GM21526 (cell line): ENCODE results near the gene HS3ST6.
A peak's percentile ranks its signal among the peaks of the same experiment; 100 is the strongest.
"Not testable (repeated sequence)": the region's sequence is repeated elsewhere in the genome, so short reads cannot be mapped to it uniquely, and the experiment has no call there.

ENCODE experiments used
- ATAC-seq: cut with Tn5 transposase; IDR thresholded peaks from one replicate; pipeline ENCODE4 v1.9.1; 2021; ENCODE audit warnings: moderate library complexity; ENCODE audit not compliant: unreplicated experiment, low FRiP score

Gene HS3ST6

GRCh38 chr16:1947369-1947670 lies 29.1 kb upstream of the HS3ST6 start:
- no peak for ATAC-seq

- no peak for ATAC-seq
Measured at GRCh38 chr16:1946495-1947368, 28.5 kb upstream of the HS3ST6 start.

- ATAC-seq, result no peak
Measured at GRCh38 chr16:1945559-1946391, 27.6 kb upstream of the HS3ST6 start.

- no peak for ATAC-seq
Measured at GRCh38 chr16:1944612-1945199, 26.5 kb upstream of the HS3ST6 start.

GRCh38 chr16:1942810-1943726 lies 24.9 kb upstream of the HS3ST6 start, which contains the start of gene MSRB1:
Gene MSRB1 (minus strand): TSS chr16:1943199. CDS start chr16:1943156, 43 bp downstream.
- ATAC-seq, result peak; percentile 88

- no peak for ATAC-seq
Measured at GRCh38 chr16:1942047-1942809, 24.0 kb upstream of the HS3ST6 start.

GRCh38 chr16:1941162-1942046 lies 23.2 kb upstream of the HS3ST6 start:
- no peak for ATAC-seq

GRCh38 chr16:1940273-1941161 lies 22.3 kb upstream of the HS3ST6 start:
- no peak for ATAC-seq

GRCh38 chr16:1939833-1940232 lies 21.6 kb upstream of the HS3ST6 start:
- ATAC-seq, result not testable (repeated sequence)

- ATAC-seq, result no peak
Measured at GRCh38 chr16:1938910-1939309, 20.7 kb upstream of the HS3ST6 start.

- no peak for ATAC-seq
Measured at GRCh38 chr16:1938316-1938715, 20.1 kb upstream of the HS3ST6 start.

GRCh38 chr16:1936945-1937479 lies 18.8 kb upstream of the HS3ST6 start:
- no peak for ATAC-seq

- no peak for ATAC-seq
Measured at GRCh38 chr16:1933097-1933661, 15.0 kb upstream of the HS3ST6 start.

GRCh38 chr16:1932050-1933028 lies 14.1 kb upstream of the HS3ST6 start:
- ATAC-seq, result no peak

GRCh38 chr16:1930338-1930720 lies 12.1 kb upstream of the HS3ST6 start:
- ATAC-seq, result no peak
